ENCODE results near the gene PRTN3.

The PRTN3 gene, protein sequence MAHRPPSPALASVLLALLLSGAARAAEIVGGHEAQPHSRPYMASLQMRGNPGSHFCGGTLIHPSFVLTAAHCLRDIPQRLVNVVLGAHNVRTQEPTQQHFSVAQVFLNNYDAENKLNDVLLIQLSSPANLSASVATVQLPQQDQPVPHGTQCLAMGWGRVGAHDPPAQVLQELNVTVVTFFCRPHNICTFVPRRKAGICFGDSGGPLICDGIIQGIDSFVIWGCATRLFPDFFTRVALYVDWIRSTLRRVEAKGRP

DNA sequence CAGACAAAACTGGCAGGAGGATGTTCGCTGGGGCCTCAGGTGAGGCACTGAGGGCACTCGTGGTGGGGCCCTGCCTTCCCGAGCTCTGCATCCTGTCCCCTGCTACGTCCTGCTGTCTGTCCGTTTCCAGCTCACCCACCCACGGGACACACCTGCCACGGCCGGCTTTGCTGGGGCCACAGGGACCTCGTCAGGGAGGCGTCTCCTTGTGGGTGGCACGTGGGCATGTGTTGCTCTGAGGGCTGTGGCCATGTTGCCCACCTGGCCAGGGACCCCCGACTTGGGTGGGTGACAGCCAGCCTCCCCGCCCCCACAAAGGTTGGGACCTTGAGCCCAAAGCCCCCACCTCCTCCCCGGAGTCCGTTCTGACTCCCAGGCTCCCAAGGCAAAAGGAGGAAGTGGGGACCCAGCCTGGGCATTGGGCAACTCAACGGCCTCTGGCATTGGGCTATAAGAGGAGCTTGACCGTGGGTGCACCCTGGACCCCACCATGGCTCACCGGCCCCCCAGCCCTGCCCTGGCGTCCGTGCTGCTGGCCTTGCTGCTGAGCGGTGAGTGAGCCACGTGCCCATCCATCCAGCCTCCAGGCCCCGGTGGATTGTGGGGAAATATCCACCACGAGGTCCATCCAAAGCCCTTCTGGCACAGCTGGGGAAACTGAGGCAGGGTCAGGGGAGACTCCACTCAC is at the start of gene PRTN3:
TSS of gene PRTN3 (plus strand) at position 481 of the 688 bp plus-strand sequence. CDS start at position 491, 10 bp downstream.
- no peak within 1 kb of the TSS for H3K4me3 ChIP-seq (ENCODE audit: low read depth, low read length)
- TF ChIP-seq CTCF (IDR thresholded peaks at IDR 0.05; ENCODE audit: borderline replicate concordance, insufficient read depth, low read depth, low read length), result no peak

GRCh38 chr19:791007-791566 is 49.7 kb upstream of the PRTN3 start:
- no peak for TF ChIP-seq CTCF (IDR thresholded peaks at IDR 0.05; ENCODE audit: borderline replicate concordance, insufficient read depth, low read depth, low read length)

GRCh38 chr19:791567-792305 is 49.1 kb upstream of the PRTN3 start:
- H3K4me3 ChIP-seq (ENCODE audit: low read depth, low read length), result no peak overlapping the region
- TF ChIP-seq CTCF (IDR thresholded peaks at IDR 0.05; ENCODE audit: borderline replicate concordance, insufficient read depth, low read depth, low read length), result no peak

More at GRCh38 chr19:791007-791566, 49.7 kb upstream of the PRTN3 start:
- H3K4me3 ChIP-seq (ENCODE audit: low read depth, low read length), result no peak overlapping the region

GRCh38 chr19:792306-792885 is 48.4 kb upstream of the PRTN3 start:
- no peak for TF ChIP-seq CTCF (IDR thresholded peaks at IDR 0.05; ENCODE audit: borderline replicate concordance, insufficient read depth, low read depth, low read length)
- H3K4me3 ChIP-seq (ENCODE audit: low read depth, low read length), result no peak overlapping the region

- TF ChIP-seq CTCF (IDR thresholded peaks at IDR 0.05; ENCODE audit: borderline replicate concordance, insufficient read depth, low read depth, low read length), result no peak
These were observed 47.0 kb upstream of the PRTN3 start for GRCh38 chr19:793806-794205.

DNA sequence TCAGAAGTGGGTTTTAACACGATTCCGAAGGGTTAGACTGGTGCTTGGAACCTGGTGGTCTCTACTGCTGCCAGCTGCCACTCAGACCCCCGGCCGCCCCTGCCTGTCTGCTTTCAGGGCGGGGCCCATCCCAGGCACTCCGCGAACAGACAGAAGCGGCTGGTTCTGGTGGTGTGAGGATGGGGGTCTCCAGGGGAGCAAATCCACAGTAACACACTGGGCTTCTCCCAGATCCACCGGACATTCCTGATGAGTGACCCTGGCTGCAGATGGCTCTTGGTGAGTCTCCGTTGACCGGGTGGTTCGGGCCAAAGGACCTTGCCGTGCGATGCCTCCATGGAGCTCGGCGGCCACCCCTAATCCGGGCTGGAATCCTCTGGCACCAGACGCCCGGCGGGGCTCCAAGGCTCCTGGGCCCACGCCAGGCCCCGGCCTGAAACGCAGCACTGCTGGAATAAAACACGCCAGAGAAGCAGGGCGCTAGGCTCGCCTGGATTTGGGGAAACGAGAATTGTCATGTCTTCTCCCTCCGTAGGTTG is 45.7 kb upstream of the PRTN3 start:
- H3K4me3 ChIP-seq (ENCODE audit: low read depth, low read length), result no peak overlapping the region
- TF ChIP-seq CTCF (IDR thresholded peaks at IDR 0.05; ENCODE audit: borderline replicate concordance, insufficient read depth, low read depth, low read length), result no peak

More at GRCh38 chr19:793806-794205, 47.0 kb upstream of the PRTN3 start:
- no peak overlapping the region for H3K4me3 ChIP-seq (ENCODE audit: low read depth, low read length)
